H1 (cell line): ENCODE results near the gene FBXL15. TPM values are rescaled to one million over a fixed set of nuclear protein-coding genes. Genes with fewer than 3 reads are reported as not detected.

ENCODE experiments used
- EP300 ChIP-seq, 2 experiments: IDR thresholded peaks; 1 replicate in 1 of 2; 2 replicates in 1 of 2; pipeline ENCODE4 v1.6.1; 2011 to 2012; ENCODE audit warnings: low read depth in 2 of 2, low read length in 2 of 2, mild to moderate bottlenecking in 2 of 2, borderline replicate concordance in 1 of 2, inconsistent platforms in 1 of 2, moderate library complexity in 1 of 2
- polyA plus RNA-seq, 7 experiments: library from polyadenylated mRNA; depleted of rRNA in 3 of 7; stranded (reverse) in 5 of 7; unstranded in 2 of 7; fragments of >200 nt in 5 of 7; fragments of 200-250 nt in 2 of 7; gene quantifications; 1 replicate in 5 of 7; 2 replicates in 1 of 7; 4 replicates in 1 of 7; pipeline versions ENCODE4 v1.2.1 to v1.2.3, GENCODE V29; 2011 to 2013; ENCODE audit warnings: missing spikeins in 2 of 7, mixed read lengths in 2 of 7
- total RNA-seq: library from RNA; stranded (reverse); fragmentation: NEBNext Ultra II Directional; extraction: Animal tissue kit (Norgen Biotek cat#: 25700); gene quantifications from 2 replicates; pipeline ENCODE4 v1.2.1, GENCODE V29; 2021

FBXL15 gene
- total and polyA plus RNA-seq, 2 of the 8 experiments (the other 6 are each of a cell fraction or from before 2014, with no cell fraction given) = 11.3 to 22.6 TPM

GRCh38 chr10:102413806-102414561 lies 6.7 kb upstream of the FBXL15 start (continued):
- TF ChIP-seq EP300 (IDR thresholded peaks at IDR 0.05; ENCODE audit: borderline replicate concordance in 1 of 2, low read depth in 2 of 2, low read length in 2 of 2) = no peak
